Esophagus squamous epithelium (tissue), 5 donors: Measurements from ENCODE around the gene PGM2. TPM values are rescaled to one million over a fixed set of nuclear protein-coding genes. Genes with fewer than 3 reads are reported as not detected.

ENCODE experiments used
- DNase-seq: peaks from one replicate; lab custom pipeline; 2025; lab: John Stamatoyannopoulos, UW
- H3K27ac ChIP-seq, 4 donors: fragments of 200-600 bp; sonication (generic); one replicate each; pipeline ENCODE4 v1.5.1; 2016 to 2019; ENCODE audit warnings: mild to moderate bottlenecking in 1 of 4
- H3K27me3 ChIP-seq, 4 donors: fragments of 200-600 bp; sonication (generic); 1 replicate in 3 of 4; 2 replicates in 1 of 4; pipeline versions ENCODE4 v1.5.1 to v1.6.0; 2017 to 2021; ENCODE audit warnings: antibody characterized with exemption in 1 of 4
- H3K36me3 ChIP-seq, 3 donors: fragments of 200-600 bp; sonication (generic); one replicate each; pipeline ENCODE4 v1.5.1; 2016 to 2019
- H3K4me1 ChIP-seq, 3 donors: fragments of 200-600 bp; sonication (generic); one replicate each; pipeline ENCODE4 v1.5.1; 2017 to 2019
- H3K4me3 ChIP-seq, 4 donors: fragments of 200-600 bp; sonication (generic); 1 replicate in 3 of 4; 2 replicates in 1 of 4; pipeline ENCODE4 v1.5.1; 2016 to 2019; ENCODE audit warnings: mild to moderate bottlenecking in 2 of 4, moderate library complexity in 1 of 4
- H3K9me3 ChIP-seq, 3 donors: fragments of 200-600 bp; sonication (generic); one replicate each; pipeline ENCODE4 v1.5.1; 2016 to 2019
- CTCF ChIP-seq, 6 experiments: fragments of 450-650 bp in 4 of 6; fragments of 200-600 bp in 2 of 6; sonication (generic) in 2 of 6; IDR thresholded peaks; one replicate each; pipeline ENCODE4 v1.5.1; 2016 to 2019; ENCODE audit warnings: antibody characterized with exemption in 6 of 6, mild to moderate bottlenecking in 4 of 6, moderate library complexity in 4 of 6
- POLR2A ChIP-seq, 4 donors: fragments of 450-650 bp; IDR thresholded peaks; one replicate each; pipeline ENCODE4 v1.6.1; 2017; ENCODE audit warnings: antibody characterized with exemption in 4 of 4, mild to moderate bottlenecking in 4 of 4, moderate library complexity in 3 of 4
- WGBS, 2 donors: methylation state at CpG; one replicate each; pipeline ENCODE4 v1.1.5; 2018; 5-methylcytosine and 5-hydroxymethylcytosine counted together
- intact Hi-C: fragments of 100-400 bp; cut with DNase I; formaldehyde crosslinking; loops from one replicate; pipeline ENCODE4 v1.15.0; 2022
- total RNA-seq, 4 donors: library from RNA; depleted of rRNA; stranded (reverse); fragments of >200 nt; gene quantifications; one replicate each; pipeline ENCODE4 v1.1.0, GENCODE V29; 2016
- donor health status: DM: yes; HTN: yes; CAD: no.

PGM2 gene
- total RNA-seq, 4 donors from 2014 or later, result 65.6 to 127 (median 93.6) TPM

DNA sequence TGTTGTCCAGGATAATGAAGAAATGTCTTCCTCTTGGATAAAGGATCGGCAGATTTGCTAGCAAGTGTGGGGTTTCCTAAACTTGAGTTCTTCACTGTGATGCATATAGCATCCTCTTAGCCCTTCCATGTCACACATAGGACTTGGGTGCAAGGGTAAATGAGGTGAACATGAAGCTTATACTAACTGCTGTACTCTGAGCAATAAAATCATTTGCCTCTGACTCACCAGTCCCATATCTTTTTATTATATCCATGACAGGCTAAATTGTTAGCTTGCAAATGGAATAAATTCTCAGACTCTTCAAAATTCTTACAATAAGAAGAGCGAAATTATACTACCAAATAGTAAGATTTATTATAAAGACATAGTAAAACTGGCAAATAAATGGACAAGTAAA, 49.7 kb downstream of the PGM2 start:
- 95 to 100% methylated on average over 2 of the region's 2 CpGs for WGBS, 2 donors
- intact Hi-C loops, result no loop called here
- H3K27me3 ChIP-seq, result no peaks in the 10 kb centered on the region
- peak overlapping the region in 1 of 4 donors; percentile 9 for H3K27ac ChIP-seq
- DNase-seq, result no peak
- peaks cover 0 to 21% (median 11%) of the 10 kb centered on the region in 3 donors for H3K4me1 ChIP-seq
- no peaks in the 10 kb centered on the region for H3K9me3 ChIP-seq
- no peak for TF ChIP-seq CTCF (IDR thresholded peaks at IDR 0.05)
- TF ChIP-seq POLR2A (IDR thresholded peaks at IDR 0.05), result no peak
- H3K36me3 ChIP-seq, result no peaks in the 10 kb centered on the region
- no peak overlapping the region for H3K4me3 ChIP-seq

- Histone ChIP-seq H3K27me3 (no peaks in the 10 kb centered on the region), H3K27ac (no peak overlapping the region), H3K4me3 (no peak overlapping the region), H3K4me1 (peaks cover 0 to 5% (median 0%) of the 10 kb centered on the region in 3 donors), H3K9me3 (no peaks in the 10 kb centered on the region), H3K36me3 (no peaks in the 10 kb centered on the region)
- TF ChIP-seq CTCF (IDR thresholded peaks at IDR 0.05) (no peak), POLR2A (IDR thresholded peaks at IDR 0.05) (no peak)
- DNase-seq, result no peak
- intact Hi-C loops, result no loop called here
- WGBS, 2 donors, result 91 to 95% methylated on average over 7 of the region's 8 CpGs
Observed at GRCh38 chr4:37879365-37879764, 52.9 kb downstream of the PGM2 start.

DNA sequence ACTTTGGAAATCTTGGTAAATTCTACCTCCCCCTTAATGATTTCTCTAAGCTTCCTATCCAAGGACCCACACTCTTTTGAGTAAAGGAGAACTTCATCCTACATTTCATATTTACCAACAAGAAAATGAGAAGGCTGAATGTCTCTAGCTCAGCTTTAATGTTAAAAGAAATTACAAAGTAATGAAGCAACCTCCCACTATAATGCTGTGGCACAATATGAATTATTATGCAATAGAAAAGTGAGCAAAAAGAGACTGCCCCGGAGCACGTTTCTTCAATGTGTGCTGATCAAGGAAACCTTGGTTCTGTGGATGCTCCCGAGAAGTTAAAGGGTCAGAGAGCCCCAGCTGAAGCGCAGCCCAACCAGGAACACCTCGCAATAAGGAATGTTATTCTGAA, 55.3 kb downstream of the PGM2 start:
- Histone ChIP-seq H3K4me1 (peaks cover 0 to 5% (median 0%) of the 10 kb centered on the region in 3 donors), H3K27me3 (no peaks in the 10 kb centered on the region), H3K9me3 (no peaks in the 10 kb centered on the region), H3K36me3 (no peaks in the 10 kb centered on the region), H3K27ac (no peak overlapping the region), H3K4me3 (no peak overlapping the region)
- DNase-seq, result no peak
- intact Hi-C loops, result no loop called here
- no peak for TF ChIP-seq CTCF (IDR thresholded peaks at IDR 0.05)
- no peak for TF ChIP-seq POLR2A (IDR thresholded peaks at IDR 0.05)
- 77 to 86% methylated on average over 5 of the region's 5 CpGs for WGBS, 2 donors

DNA sequence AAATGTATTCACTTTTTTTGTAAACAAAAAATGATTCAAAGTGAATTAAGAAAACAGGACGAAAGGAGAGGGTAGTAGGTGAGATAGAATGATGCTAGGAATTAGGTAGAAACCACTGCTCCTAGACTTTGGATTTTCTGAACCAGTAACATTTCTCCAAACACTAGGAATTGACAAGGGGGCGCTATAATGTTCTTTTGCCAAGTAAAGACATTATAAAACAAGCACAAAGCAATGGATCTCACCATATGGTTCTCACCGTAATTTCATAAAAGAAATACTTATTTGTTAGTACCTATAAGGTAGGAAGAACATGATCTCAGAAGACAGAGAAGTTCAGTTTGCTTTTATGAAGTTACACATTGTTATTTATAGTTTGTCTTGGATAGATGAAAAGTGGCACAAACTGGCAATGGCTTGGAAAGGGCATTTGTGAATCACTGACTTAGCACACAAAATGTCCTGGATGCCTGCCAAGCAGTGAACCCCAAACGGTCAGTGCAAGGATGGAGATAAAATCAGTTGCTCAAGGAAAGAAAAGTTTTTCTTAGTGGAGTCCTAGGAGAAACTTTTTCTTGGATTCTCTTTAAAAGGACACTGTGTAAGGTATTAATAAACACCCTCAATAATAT, 56.3 kb downstream of the PGM2 start:
- TF ChIP-seq POLR2A (IDR thresholded peaks at IDR 0.05), result no peak
- TF ChIP-seq CTCF (IDR thresholded peaks at IDR 0.05), result no peak
- DNase-seq, result no peak
- WGBS, 2 donors, result 36 to 45% methylated on average over 4 of the region's 4 CpGs
- Histone ChIP-seq H3K27me3 (no peaks in the 10 kb centered on the region), H3K4me1 (peaks cover 0 to 5% (median 0%) of the 10 kb centered on the region in 3 donors), H3K27ac (peak overlapping the region in 1 of 4 donors; percentile 28), H3K9me3 (no peaks in the 10 kb centered on the region), H3K36me3 (no peaks in the 10 kb centered on the region), H3K4me3 (no peak overlapping the region)
- intact Hi-C loops, result no loop called here

- Histone ChIP-seq H3K27me3 (no peaks in the 10 kb centered on the region), H3K4me1 (peaks cover 0 to 9% (median 3%) of the 10 kb centered on the region in 3 donors), H3K27ac (peak overlapping the region in 3 of 4 donors; percentile 57 to 81 (median 67)), H3K9me3 (no peaks in the 10 kb centered on the region), H3K4me3 (no peak overlapping the region), H3K36me3 (no peaks in the 10 kb centered on the region)
- DNase-seq, result no peak
- intact Hi-C loops, result no loop called here
- TF ChIP-seq POLR2A (IDR thresholded peaks at IDR 0.05) (no peak), CTCF (IDR thresholded peaks at IDR 0.05) (no peak)
- 76 to 78% methylated on average over 3 of the region's 3 CpGs for WGBS, 2 donors
Observed at GRCh38 chr4:37884855-37885487, 58.5 kb downstream of the PGM2 start.
